ENCODE results near the gene MGAT3.

Gene MGAT3

GRCh38 chr22:39453765-39454378 lies 2.9 kb upstream of the MGAT3 start:
- no peak for DNase-seq

GRCh38 chr22:39454385-39454871 lies 2.4 kb upstream of the MGAT3 start:
- no peak for DNase-seq

GRCh38 chr22:39457198-39457555 lies 365 bp downstream of the MGAT3 start:
- DNase-seq = no peak

- no peak for DNase-seq
Measured at GRCh38 chr22:39457556-39458443, 988 bp downstream of the MGAT3 start.

- DNase-seq = no peak
Measured at GRCh38 chr22:39458444-39459083, 1.8 kb downstream of the MGAT3 start.

- DNase-seq = no peak
Measured at GRCh38 chr22:39459681-39460080, 2.9 kb downstream of the MGAT3 start.

- no peak for DNase-seq
Measured at GRCh38 chr22:39462443-39463221, 5.8 kb downstream of the MGAT3 start.

- DNase-seq = no peak
Measured at GRCh38 chr22:39463277-39463676, 6.5 kb downstream of the MGAT3 start.

- no peak for DNase-seq
Measured at GRCh38 chr22:39463931-39464390, 7.1 kb downstream of the MGAT3 start.

GRCh38 chr22:39466228-39467006 lies 9.6 kb downstream of the MGAT3 start:
- no peak for DNase-seq

GRCh38 chr22:39467390-39467895 lies 10.6 kb downstream of the MGAT3 start:
- no peak for DNase-seq

- DNase-seq = no peak
Measured at GRCh38 chr22:39468487-39469325, 11.9 kb downstream of the MGAT3 start.

- peak; percentile 55 for DNase-seq
Measured at GRCh38 chr22:39469326-39469680, 12.5 kb downstream of the MGAT3 start.

- DNase-seq = no peak
Measured at GRCh38 chr22:39469681-39470450, 13.1 kb downstream of the MGAT3 start.

- DNase-seq = no peak
Measured at GRCh38 chr22:39470451-39471291, 13.9 kb downstream of the MGAT3 start.

GRCh38 chr22:39471381-39472141 lies 14.7 kb downstream of the MGAT3 start:
- no peak for DNase-seq

- DNase-seq = no peak
Measured at GRCh38 chr22:39472570-39473556, 16.1 kb downstream of the MGAT3 start.

All from NCI-H1092 treated with DMSO at 0.1 percent for 48 hours (cell line).